Psoas muscle (tissue), 8 donors: Measurements from ENCODE around the gene GSTA3. TPM values are rescaled to one million over a fixed set of nuclear protein-coding genes. Genes with fewer than 3 reads are reported as not detected.

Source experiments
- ATAC-seq, 4 donors: fragments of 200-7000 bp; cut with Tn5 transposase; one replicate each; pipeline ENCODE4 v1.9.1; 2020; ENCODE audit warnings: moderate library complexity in 3 of 4, mild to moderate bottlenecking in 2 of 4
- DNase-seq, 2 donors: peaks; one replicate each; pipeline ENCODE4 v3.0.0-alpha.2; 2020
- H3K27ac ChIP-seq: fragments of 200-600 bp; one replicate; pipeline ENCODE4 v1.8.0; 2022
- H3K27me3 ChIP-seq, 3 donors: fragments of 200-600 bp in 1 of 3; one replicate each; pipeline versions ENCODE4 v1.6.1 to v1.8.0; 2013 to 2022; ENCODE audit warnings: low read length in 2 of 3, mild to moderate bottlenecking in 2 of 3, moderate library complexity in 1 of 3; ENCODE audit not compliant: insufficient read depth in 3 of 3
- H3K36me3 ChIP-seq, 2 donors: fragments of 200-600 bp in 1 of 2; one replicate each; pipeline versions ENCODE4 v1.6.1 to v1.8.0; 2013 to 2022; ENCODE audit warnings: low read depth in 1 of 2, mild to moderate bottlenecking in 1 of 2, moderate library complexity in 1 of 2; ENCODE audit not compliant: insufficient read depth in 1 of 2
- H3K4me1 ChIP-seq: fragments of 200-600 bp; one replicate; pipeline ENCODE4 v1.8.0; 2022
- H3K4me3 ChIP-seq: fragments of 200-600 bp; one replicate; pipeline ENCODE4 v1.8.0; 2022; ENCODE audit warnings: mild to moderate bottlenecking
- H3K9me3 ChIP-seq: fragments of 200-600 bp; one replicate; pipeline ENCODE4 v1.8.0; 2022
- CTCF ChIP-seq: fragments of 200-600 bp; IDR thresholded peaks from one replicate; pipeline ENCODE4 v1.8.0; 2022; ENCODE audit warnings: antibody characterized with exemption
- WGBS, 3 donors: extraction: QIAGEN DNeasy Blood & Tissue Kit; methylation state at CpG; one replicate each; pipeline versions ENCODE4 v1.1.6 to v1.1.7; 2013; 5-methylcytosine and 5-hydroxymethylcytosine counted together
- intact Hi-C, 2 donors: fragments of 100-400 bp; cut with DNase I; formaldehyde crosslinking; loops; one replicate each; pipeline versions ENCODE4 v1.11.0 to v1.14.2; 2022
- polyA plus RNA-seq, 3 donors: library from polyadenylated mRNA; stranded (reverse); fragments of 200-250 nt; gene quantifications; one replicate each; pipeline ENCODE4 v1.2.3, GENCODE V29; 2013
- total RNA-seq, 4 donors: library from RNA; stranded (reverse); fragmentation: NEBNext Ultra II Directional in 2 of 4; extraction: Animal tissue kit (Norgen Biotek cat#: 25700) in 2 of 4; gene quantifications; one replicate each; pipeline versions ENCODE4 v1.2.1 to v1.2.4, GENCODE V29; 2021 to 2023
- donor health status: healthy with polysubstance abuse.
- donor health status: DM: no; HTN: no; CAD: no; lungs with moderate emphysema.
- donor health status: Bipolar disorder and iron deficiency.
- donor health status: healthy.
- donor health status: DM: yes; HTN: yes; CAD: no.
- donor health status: DM: no; HTN: no; CAD: no.
- donor health status: DM: no; HTN: no; CAD: no.
- donor health status: DM: yes; HTN: yes; CAD: no.

The GSTA3 gene
- total and polyA plus RNA-seq, 7 donors, result not detected

GRCh38 chr6:52890018-52890417 lies 19.5 kb downstream of the GSTA3 start:
- TF ChIP-seq CTCF, result no peak
- H3K4me1 ChIP-seq, result no peaks in the 10 kb centered on the region
- H3K9me3 ChIP-seq, result no peaks in the 10 kb centered on the region
- no peak overlapping the region for H3K4me3 ChIP-seq
- 73 to 87% (median 77%) methylated on average over 3 of the region's 3 CpGs for WGBS, 3 donors
- H3K27ac ChIP-seq, result no peak overlapping the region
- intact Hi-C loops, result no loop called here
- H3K27me3 ChIP-seq, result no peaks in the 10 kb centered on the region
- H3K36me3 ChIP-seq, result no peaks in the 10 kb centered on the region
- DNase-seq, result no peak
- no peak for ATAC-seq

GRCh38 chr6:52887910-52888524 lies 21.5 kb downstream of the GSTA3 start:
- no peak for DNase-seq
- ATAC-seq, result no peak
- H3K9me3 ChIP-seq, result no peaks in the 10 kb centered on the region
- no peak overlapping the region for H3K4me3 ChIP-seq
- H3K27ac ChIP-seq, result no peak overlapping the region
- H3K36me3 ChIP-seq, result no peaks in the 10 kb centered on the region
- H3K4me1 ChIP-seq, result no peaks in the 10 kb centered on the region
- WGBS, 3 donors, result 75 to 81% (median 78%) methylated on average over 3 of the region's 3 CpGs
- no peak for TF ChIP-seq CTCF
- intact Hi-C loops, result no loop called here
- no peaks in the 10 kb centered on the region for H3K27me3 ChIP-seq

- no peaks in the 10 kb centered on the region for H3K4me1 ChIP-seq
- peak; percentile 73 for TF ChIP-seq CTCF
- H3K27ac ChIP-seq, result peak overlapping the region; percentile 36
- H3K27me3 ChIP-seq, result no peaks in the 10 kb centered on the region
- H3K36me3 ChIP-seq, result no peaks in the 10 kb centered on the region
- intact Hi-C loops, result loop anchor here in 1 of 2 donors (5.0 kb wide), 1 partner anchor 175 kb away; no protein-coding TSS in a partner anchor
- H3K9me3 ChIP-seq, result no peaks in the 10 kb centered on the region
- peak overlapping the region; percentile 71 for H3K4me3 ChIP-seq
- WGBS, 3 donors, result 13 to 15% (median 13%) methylated on average over 18 of the region's 18 CpGs
- DNase-seq, result peak; percentile 28 to 57
- peak; percentile 91 to 98 (median 96) for ATAC-seq
These were observed 27.3 kb downstream of the GSTA3 start for GRCh38 chr6:52881996-52882841.

GRCh38 chr6:52881662-52881995 lies 27.9 kb downstream of the GSTA3 start:
- Histone ChIP-seq H3K36me3 (no peaks in the 10 kb centered on the region), H3K4me3 (peak overlapping the region; percentile 71), H3K27me3 (no peaks in the 10 kb centered on the region), H3K9me3 (no peaks in the 10 kb centered on the region), H3K4me1 (no peaks in the 10 kb centered on the region), H3K27ac (no peak overlapping the region)
- intact Hi-C loops, result loop anchor here in 1 of 2 donors (5.0 kb wide), 1 partner anchor 176 kb away; no protein-coding TSS in a partner anchor
- TF ChIP-seq CTCF, result no peak
- ATAC-seq (peak in 1 of 4 donors; percentile 20), DNase-seq (no peak)
- 36 to 51% (median 40%) methylated on average over 4 of the region's 4 CpGs for WGBS, 3 donors
